GM18951 (cell line): ENCODE measurements around the gene AJUBA.
"Not testable (repeated sequence)": the region's sequence is repeated elsewhere in the genome, so short reads cannot be mapped to it uniquely, and the experiment has no call there.

Experiments
- POLR2A ChIP-seq: IDR thresholded peaks from 4 replicates; pipeline ENCODE4 v1.6.1; 2011; ENCODE audit warnings: mild to moderate bottlenecking; ENCODE audit not compliant: insufficient read length, insufficient read depth; ENCODE audit errors: extremely low read depth
- in situ Hi-C: fragments of 300-500 bp; cut with MboI; formaldehyde crosslinking; loops from one replicate; pipeline ENCODE4 v1.12.0; 2022; ENCODE audit warnings: low sequenced_read_pairs, mixed read lengths, inconsistent platforms; ENCODE audit not compliant: unreplicated experiment

The AJUBA gene

DNA sequence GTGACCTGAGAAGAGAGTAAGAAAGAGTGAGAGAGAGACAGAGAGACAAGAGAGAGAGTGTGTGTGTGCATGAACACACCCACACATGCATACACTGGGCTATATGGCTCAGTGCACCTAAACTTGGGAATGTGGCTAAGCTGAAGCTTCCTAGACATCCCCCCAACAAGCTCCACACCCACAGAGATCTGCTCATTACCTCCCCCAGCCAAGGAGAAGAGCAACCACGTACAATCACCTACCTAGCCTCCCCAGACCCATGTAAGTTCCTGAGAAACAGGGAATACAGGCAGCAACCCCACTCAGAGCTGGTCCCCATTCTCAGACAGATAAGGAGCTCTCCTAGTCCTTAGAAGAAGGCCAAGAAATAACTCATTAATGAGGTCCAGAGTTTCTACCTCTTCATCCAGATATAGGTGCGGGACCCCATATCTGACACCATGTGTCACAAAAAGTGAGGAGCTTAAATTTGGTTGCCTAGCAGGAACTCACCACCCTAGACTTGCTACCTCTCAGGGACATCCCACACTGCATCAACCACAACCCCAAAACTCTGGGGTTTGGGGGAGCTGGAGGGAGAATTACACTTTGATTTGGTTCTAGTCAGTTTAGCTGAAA is 9.9 kb downstream of the AJUBA start:
- in situ Hi-C loops, result no loop called here
- TF ChIP-seq POLR2A, result no peak

DNA sequence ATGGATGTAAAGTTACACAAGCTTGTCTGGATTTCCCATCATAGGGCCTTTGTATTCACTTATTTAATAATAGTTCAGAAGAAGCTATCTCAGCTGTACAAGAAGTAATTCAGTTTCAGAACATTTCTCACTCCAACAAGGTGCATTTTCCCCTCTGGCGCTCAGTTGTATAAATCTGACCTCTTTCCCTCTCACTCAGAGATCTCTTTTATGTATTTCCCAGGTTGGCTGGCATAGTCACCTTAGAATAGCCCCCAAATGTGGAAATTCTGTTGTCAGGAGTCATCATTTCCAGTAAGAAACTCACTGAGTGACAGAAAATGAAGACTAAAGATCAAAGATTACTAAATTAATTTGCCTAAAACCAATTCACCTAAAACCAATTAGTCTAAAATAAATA is 11.2 kb downstream of the AJUBA start:
- in situ Hi-C loops, result no loop called here
- TF ChIP-seq POLR2A, result no peak

DNA sequence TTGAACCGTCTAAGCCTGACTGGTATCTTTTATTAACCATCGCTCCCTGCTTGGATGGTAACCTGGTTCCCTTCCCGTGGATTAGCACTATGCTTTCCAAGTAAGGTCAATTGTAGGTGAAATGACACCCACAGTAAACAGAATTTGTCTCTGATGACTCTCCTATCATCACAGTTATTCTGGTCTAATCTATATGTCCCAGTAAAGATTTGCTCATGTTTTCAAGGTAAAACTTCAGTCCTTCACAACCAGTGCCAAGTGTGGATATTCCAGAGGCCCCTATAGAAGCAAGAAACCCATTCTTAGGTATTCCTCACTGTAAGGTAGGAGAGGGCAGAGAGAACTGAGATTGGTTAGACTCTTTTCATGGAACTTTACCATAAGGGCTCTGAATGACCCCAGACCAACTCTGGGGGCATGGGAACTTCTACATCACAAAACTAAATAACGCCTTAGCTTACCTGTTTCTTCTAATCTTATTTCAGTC is 15.5 kb downstream of the AJUBA start:
- in situ Hi-C loops, result no loop called here
- no peak for TF ChIP-seq POLR2A

DNA sequence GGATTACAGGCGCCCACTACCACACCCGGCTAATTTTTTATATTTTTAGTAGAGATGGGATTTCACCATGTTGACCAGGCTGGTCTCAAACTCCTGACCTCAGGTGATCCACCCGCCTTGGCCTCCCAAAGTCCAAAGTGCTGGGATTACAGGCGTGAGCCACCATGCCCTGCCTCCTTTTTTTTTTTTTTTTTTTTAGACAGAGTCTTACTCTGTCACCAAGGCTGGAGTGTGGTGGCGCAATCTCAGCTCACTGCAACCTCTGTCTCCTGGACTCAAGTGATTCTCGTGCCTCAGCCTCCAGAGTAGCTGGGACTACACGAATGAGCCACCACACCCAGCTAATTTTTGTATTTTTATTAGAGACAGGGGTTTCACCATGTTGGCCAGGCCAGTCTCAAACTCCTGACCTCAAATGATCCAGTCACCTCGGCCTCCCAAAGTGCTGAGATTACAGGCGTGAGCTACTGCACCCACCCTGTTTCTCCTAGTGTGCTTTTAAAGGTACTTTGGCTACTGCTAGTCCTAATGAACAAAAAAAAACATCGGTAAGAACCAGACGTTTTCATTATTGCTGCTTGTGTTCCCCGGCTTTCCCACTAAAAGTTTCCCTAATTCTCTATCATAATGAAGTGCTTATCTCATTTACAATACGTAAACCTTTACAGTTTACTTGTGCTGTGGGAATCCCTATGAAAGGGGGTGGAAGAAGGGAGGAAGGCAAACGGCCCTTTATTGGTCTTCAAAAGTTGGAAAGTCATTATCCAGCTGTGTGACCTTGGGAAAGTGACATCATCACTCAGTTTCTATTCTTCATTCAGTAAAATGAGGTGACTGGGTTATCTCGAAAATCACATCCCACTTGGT is 16.2 kb downstream of the AJUBA start:
- in situ Hi-C loops, result not testable (repeated sequence)

DNA sequence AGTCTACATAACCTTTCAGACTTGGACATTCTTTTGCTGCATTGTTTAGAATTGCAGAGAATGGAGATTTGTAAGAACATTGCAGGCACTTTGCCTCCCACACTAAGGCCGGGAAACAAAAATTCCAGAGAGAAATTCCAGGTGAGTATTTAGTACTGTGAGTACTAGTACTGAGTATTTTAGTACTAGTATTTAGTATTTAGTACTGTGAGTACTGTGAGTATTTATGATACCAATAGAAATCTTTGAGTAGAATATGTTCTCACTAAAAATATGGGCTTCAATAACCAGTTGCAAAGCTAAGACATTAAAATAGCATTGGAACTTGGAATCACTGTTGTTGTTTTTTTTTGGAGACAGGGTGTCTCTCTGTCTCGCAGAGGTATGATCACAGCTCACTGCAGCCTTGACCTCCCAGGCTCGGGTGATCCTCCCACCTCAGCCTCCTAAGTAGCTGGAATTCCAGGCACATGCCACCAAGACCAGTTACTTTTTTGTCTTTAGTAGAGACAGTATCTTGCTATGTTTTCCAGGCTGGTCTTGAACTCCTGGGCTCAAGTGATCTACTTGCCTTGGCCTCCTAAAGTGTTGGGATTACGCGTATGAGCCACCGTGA is 20.2 kb downstream of the AJUBA start:
- in situ Hi-C loops, result no loop called here
- TF ChIP-seq POLR2A, result no peak

DNA sequence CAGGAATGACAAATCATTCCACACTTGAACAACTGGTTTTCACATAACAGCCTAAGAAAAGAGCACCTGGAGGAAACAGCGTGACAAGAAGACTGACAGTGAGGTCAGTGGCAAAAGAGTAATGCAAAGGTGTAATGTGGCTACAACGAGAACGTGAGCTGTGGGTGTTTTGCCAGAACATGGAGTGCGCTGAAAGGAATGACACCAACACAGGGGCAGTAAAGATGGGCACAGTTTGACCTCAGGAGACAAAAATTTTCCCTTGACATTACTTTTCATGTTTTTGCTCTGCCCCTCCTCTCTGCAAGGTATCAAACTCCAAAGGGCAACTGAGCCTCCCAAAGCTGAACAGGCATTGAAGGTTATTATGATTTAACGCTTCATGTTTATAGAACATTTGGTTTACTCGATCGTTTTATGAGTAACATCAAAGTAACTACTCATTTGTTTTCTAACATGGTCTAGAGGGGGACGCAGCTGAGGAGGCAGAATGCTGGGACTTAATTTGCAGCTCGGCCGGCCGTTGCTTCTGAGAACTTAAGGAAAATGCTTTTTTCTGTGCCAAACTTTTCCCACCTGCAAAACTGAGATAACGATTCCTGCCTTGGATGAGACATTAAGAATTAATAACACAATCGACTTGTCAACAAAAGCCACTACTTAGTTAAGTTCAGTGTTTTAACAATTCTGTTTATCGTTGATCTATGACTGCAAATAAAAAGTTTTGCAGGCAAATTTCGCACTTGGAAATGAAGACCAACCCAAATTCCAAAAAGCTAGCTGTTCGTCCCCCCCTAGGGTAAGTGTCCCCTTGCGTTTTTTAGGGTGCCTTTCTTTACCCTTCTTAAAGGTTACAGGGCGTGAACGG is 26.4 kb downstream of the AJUBA start:
- in situ Hi-C loops, result no loop called here
- no peak for TF ChIP-seq POLR2A

DNA sequence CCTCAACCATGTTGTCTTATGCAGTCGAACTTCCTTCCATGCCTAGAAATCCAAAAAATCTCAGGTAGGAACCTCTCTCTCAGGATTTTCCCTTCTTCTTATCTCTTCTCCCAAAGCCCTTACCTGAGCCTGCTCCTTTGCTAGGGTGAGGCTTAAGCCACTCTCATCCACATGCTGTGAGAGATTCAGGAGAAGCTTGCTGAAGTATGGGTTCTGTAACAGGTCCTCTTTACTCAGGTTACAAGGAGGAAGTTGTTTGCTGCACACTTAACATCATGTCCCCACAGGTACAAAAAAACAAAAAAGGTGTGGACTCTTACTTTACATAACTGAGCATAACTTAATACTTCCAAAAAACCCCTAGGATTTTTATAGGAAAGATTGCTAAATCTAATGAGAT is 29.9 kb downstream of the AJUBA start:
- in situ Hi-C loops, result no loop called here
- no peak for TF ChIP-seq POLR2A

DNA sequence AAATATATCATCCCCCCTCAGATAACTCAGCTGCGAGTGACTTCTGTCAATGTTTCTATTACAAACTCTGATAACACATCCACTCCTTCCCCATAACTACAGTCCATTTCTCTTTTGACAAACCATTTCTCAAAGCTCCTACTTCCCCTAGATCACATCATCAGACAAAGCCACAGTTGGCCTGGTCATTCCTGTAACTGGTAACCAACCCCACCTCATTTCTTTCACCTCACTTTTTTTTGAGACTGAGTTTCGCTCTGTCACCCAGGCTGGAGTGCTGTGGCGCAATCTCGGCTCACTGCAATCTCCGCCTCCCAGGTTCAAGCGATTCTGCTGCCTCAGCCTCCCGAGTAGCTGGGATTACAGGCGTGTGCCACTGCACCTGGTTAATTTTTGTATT is 30.6 kb downstream of the AJUBA start:
- in situ Hi-C loops, result not testable (repeated sequence)

DNA sequence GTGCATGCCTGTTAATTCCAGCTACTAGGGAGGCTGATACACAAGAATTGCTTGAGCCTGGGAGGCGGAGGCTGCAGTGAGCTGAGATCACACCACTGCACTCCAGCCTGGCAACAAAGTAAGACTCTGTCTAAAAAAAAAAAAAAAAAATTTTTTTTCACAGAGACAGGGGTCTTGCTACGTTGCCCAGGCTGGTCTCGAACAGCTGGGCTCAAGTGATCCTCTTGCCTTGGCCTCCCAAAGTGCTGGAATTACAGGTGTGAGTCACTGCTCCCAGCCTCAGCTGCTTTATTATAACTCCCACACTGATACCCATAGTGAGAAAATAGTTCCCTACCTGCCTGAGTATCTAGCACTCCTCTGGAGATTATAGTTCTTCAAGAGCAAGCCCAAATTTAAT is 36.7 kb downstream of the AJUBA start:
- no peak for TF ChIP-seq POLR2A
- in situ Hi-C loops, result no loop called here

DNA sequence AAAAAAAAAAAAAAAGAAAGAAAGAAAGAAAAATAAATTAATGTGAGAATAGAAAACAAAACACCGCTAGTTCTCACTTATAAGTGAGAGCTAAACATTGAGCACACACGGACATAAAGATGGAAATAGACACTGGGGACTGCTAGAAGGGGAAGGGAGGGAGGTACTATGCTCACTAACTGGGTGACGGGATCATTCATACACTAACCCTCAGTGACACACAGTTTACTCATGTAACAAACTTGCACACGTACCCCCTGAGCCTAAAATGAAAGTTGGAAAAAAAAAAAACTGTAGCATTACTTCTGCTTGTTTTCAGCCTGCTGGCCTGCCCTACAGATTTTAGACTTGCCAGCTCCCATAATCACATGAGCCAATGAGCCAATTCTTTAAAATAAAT is 42.7 kb downstream of the AJUBA start:
- in situ Hi-C loops, result no loop called here
- no peak for TF ChIP-seq POLR2A

DNA sequence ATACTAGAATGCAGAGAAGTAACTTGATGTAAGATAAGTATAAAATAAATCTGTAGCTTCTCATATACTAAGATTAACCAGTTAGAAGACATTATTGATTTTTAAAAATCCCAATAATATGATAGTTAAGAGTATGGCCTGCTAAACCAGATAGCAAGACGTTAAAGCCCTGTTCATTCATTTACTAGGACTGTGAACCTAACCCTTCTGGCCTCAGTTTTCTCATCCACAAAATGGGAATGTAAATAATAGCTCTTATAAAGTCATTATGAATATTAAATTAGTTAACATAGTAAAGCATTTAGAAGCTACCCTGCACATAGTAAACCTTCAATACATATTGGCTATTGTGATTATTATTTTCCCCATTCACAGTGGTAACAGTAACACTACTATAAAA is 47.2 kb downstream of the AJUBA start:
- TF ChIP-seq POLR2A, result no peak
- in situ Hi-C loops, result no loop called here

DNA sequence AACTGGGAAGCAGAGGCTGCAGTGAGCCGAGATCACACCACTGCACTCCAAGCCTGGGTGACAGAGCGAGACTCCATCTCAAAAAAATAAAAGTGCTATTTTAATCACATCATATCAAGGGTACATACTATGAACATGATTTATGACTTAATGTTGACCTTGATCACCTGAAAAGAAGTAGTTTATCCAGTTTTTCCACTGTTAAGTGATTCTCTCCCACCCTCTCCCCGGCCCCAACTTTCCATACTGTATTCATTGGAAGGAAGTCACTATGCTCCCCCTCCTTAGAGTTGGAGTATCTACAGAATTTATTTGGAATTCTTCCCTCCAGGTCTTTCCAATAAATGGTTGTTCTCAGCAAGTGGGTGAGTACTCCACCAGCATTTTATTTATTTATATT is 50.2 kb downstream of the AJUBA start:
- TF ChIP-seq POLR2A, result no peak
- in situ Hi-C loops, result no loop called here

DNA sequence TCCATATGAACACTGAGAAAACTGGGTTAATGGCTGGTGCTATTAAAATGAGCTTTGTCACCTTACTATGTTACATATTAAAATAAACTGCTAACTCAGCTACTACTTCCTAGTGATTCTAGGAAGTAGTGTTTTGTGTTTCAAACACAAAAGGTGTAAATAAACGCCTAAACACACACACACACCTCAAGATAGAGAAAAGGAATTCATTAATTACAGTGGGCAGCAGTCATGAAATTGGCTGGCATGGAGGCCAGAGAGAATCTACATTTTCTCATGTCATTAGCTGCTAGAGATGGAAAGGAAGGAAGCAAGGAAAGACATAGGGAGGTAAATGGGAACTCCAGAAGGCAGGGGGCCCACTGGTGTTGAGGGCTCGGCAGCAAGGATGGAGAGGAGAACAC is 52.4 kb downstream of the AJUBA start:
- no peak for TF ChIP-seq POLR2A
- in situ Hi-C loops, result no loop called here
